ENCODE results near the gene LAGE3. TPM values are rescaled to one million over a fixed set of nuclear protein-coding genes. Genes with fewer than 3 reads are reported as not detected.
A peak's percentile ranks its signal among the peaks of the same experiment; 100 is the strongest.

Gene LAGE3
- total and polyA plus RNA-seq, 2 experiments from 2014 or later = 71.2 to 71.4 TPM

DNA sequence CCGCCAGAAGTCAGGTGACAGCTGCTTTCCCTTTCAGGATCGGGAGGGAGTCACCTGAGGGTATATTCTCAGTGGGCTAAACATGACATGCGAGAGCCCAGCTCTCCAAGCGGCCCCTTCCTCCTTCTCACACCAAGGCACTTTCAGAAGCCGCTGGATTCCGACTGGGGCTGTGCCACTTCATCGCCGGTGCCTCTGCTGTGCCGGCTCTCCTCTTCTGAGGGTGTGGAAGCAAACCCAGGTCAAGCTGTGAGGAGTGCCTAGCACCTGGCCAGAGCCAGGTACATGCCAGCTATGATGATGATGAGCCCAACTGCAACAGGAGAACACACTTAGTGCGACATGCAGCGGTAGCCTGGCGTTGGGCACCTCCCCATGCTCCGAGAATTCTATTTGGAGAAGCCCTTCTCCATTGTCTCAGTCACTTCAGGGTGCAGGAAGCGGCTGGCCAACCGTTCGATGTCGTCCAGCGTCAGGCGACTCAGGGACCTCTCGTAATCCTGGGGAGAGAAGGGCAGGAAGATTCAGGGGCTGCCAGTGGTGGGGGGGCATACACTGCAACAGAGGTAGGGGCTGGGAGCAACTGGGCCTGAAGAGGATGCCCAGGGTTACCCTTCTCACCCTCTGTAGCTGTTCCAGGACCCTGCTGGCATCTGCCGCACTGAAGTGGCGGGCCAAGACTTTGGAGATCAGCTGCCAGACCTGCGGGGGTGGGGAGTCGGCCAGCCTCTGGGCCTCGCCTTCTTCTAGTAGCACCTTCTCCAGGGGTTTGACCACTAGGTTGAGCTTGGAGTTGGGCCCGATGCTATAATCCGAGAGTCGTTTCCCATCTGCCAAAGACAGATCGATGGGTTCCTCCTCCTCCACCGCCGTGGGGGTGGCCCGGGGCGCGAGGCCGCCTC lies 6.3 kb upstream of the LAGE3 start:
- Histone ChIP-seq H3K27me3 (no peaks in the 10 kb centered on the region), H3K27ac (no peak overlapping the region), H3K9me3 (ENCODE audit: low read depth) (no peaks in the 10 kb centered on the region), H3K4me1 (ENCODE audit: low read depth) (peaks cover 2% of the 10 kb centered on the region), H3K36me3 (no peaks in the 10 kb centered on the region), H3K4me3 (peak overlapping the region; percentile 62)
- no peak for DNase-seq (ENCODE audit: low read depth in 1 of 2, low spot score in 1 of 2)
- TF ChIP-seq, protein P1, sequence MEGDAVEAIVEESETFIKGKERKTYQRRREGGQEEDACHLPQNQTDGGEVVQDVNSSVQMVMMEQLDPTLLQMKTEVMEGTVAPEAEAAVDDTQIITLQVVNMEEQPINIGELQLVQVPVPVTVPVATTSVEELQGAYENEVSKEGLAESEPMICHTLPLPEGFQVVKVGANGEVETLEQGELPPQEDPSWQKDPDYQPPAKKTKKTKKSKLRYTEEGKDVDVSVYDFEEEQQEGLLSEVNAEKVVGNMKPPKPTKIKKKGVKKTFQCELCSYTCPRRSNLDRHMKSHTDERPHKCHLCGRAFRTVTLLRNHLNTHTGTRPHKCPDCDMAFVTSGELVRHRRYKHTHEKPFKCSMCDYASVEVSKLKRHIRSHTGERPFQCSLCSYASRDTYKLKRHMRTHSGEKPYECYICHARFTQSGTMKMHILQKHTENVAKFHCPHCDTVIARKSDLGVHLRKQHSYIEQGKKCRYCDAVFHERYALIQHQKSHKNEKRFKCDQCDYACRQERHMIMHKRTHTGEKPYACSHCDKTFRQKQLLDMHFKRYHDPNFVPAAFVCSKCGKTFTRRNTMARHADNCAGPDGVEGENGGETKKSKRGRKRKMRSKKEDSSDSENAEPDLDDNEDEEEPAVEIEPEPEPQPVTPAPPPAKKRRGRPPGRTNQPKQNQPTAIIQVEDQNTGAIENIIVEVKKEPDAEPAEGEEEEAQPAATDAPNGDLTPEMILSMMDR (IDR thresholded peaks at IDR 0.05; ENCODE audit: low read depth, low read length) = no peak

DNA sequence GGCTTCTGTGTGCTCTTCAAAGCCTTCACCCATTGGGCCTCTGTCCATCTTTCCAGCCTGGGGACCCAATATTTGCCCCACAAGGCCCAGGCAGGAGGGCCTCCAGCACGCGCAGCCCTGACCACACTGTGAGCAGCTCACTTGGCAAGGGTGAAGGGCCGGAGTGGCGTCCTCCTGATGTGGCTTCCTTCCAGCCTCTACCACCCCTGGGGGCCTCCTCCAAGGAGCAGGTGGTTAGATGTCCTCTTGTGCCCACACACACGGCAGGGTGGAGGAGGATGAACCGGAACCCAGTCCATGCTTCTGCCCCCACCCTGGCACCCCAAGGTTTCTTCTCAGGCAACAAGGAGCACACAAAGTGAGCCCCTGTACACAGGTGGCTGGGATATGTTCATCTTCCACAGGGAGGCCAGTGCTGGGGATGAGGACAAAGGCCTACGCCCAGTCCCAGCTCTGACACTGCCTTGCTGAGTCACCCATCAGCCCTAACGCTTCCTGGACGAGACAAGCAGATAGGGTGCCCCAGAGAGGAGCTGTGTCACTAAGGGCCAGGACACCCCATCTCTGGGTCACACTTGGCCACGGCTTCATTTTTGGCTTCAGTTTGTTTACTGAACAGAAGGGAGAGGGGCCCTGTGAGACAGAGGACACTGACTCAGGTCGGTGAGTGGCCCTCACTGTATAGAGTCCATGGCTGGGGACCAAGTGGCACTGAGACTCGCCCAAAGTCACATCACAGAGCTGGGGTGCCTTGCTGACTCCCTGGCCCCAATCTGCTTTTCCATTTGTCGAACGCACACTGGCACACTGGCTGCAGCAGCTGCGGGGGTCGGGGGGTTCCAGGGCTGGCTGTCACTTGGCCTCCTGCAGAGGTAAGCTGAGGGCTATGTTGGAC lies 5.4 kb upstream of the LAGE3 start:
- Histone ChIP-seq H3K4me1 (ENCODE audit: low read depth) (peaks cover under 1% of the 10 kb centered on the region), H3K36me3 (no peaks in the 10 kb centered on the region), H3K9me3 (ENCODE audit: low read depth) (no peaks in the 10 kb centered on the region), H3K27ac (no peak overlapping the region), H3K27me3 (no peaks in the 10 kb centered on the region), H3K4me3 (no peak overlapping the region)
- DNase-seq (ENCODE audit: low read depth in 1 of 2, low spot score in 1 of 2) = no peak
- TF ChIP-seq, protein P1 (IDR thresholded peaks at IDR 0.05; ENCODE audit: low read depth, low read length) = no peak

DNA sequence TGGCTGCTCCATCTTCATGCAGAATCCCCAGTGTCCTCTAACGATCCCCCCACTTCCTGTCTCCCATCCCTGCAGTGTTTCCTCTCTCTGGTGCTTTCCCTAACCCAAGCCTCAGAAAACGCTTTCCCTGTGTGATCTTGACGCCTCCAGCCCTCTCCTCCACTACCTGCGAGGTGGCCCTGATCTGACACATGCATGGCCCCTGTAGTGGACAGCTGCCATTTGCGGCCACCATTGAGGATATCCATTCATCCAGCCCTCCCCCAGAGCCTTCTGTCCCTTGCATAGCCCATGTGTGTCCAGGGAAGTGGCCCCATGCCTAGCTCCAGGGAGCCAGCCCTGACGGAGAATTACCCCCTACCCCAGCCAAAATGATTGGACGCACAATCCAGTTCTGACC lies 4.2 kb upstream of the LAGE3 start:
- TF ChIP-seq, protein P1 (IDR thresholded peaks at IDR 0.05; ENCODE audit: low read depth, low read length) = no peak
- H3K27ac ChIP-seq = no peak overlapping the region
- H3K4me3 ChIP-seq = no peak overlapping the region
- no peaks in the 10 kb centered on the region for H3K4me1 ChIP-seq (ENCODE audit: low read depth)
- no peaks in the 10 kb centered on the region for H3K27me3 ChIP-seq
- DNase-seq (ENCODE audit: low read depth in 1 of 2, low spot score in 1 of 2) = no peak
- H3K36me3 ChIP-seq = no peaks in the 10 kb centered on the region
- no peaks in the 10 kb centered on the region for H3K9me3 ChIP-seq (ENCODE audit: low read depth)

DNA sequence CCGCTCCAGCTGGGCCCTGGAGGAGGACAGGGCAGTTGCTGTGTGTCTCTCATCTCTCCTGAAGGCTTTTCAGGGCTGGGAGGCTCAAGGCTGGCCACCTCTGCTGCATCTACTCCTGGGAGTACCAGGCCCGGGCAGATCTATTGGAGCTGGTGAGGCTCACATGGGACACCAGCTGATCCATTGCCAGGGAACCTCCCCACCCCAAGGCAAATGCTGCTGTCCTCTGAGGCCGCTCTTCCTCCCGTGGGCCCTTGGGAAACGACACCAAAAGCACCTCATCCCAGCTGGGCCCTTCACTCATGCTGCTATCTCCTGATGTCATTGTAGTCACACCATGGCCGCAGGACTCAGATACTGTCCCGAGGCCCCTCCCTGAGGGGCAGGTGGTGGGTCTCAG lies 3.7 kb upstream of the LAGE3 start:
- H3K27ac ChIP-seq = no peak overlapping the region
- TF ChIP-seq, protein P1 (IDR thresholded peaks at IDR 0.05; ENCODE audit: low read depth, low read length) = no peak
- H3K4me1 ChIP-seq (ENCODE audit: low read depth) = no peaks in the 10 kb centered on the region
- no peaks in the 10 kb centered on the region for H3K9me3 ChIP-seq (ENCODE audit: low read depth)
- DNase-seq (ENCODE audit: low read depth in 1 of 2, low spot score in 1 of 2) = no peak
- no peaks in the 10 kb centered on the region for H3K27me3 ChIP-seq
- H3K4me3 ChIP-seq = no peak overlapping the region
- H3K36me3 ChIP-seq = no peaks in the 10 kb centered on the region

DNA sequence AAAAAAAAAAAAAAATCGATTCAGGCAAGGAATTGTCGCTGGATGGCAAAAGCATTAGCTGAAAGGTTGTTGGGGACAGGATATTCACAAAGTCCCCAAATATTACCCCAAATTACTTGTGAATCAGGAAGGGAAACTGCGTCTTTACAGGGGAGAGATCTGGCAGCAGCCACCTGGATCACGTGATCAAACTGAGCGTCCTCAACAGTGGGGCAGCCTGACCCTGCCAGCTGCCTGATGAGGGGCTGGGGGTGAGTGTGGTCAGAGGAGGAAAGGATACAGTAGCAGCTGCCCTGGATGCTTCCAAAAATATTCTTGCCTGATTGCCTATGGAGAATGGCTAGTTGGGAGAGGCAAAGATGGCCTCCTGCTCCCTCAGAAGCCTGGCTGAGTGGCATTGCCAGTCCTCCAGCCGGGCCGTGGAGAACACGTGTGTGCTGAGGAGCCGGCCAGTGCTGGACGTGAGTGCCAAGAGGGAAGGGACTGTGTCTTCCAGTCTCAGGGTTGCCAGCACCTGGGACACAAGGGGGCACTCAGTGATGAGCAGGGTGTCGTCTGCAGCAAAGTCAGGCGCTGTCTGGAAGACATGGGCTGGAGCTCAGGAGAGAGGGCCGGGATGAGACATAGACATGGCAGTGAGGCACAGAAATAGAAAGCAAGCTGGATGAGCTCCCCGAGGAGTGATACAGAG lies 3.0 kb upstream of the LAGE3 start:
- no peak for DNase-seq (ENCODE audit: low read depth in 1 of 2, low spot score in 1 of 2)
- no peaks in the 10 kb centered on the region for H3K4me1 ChIP-seq (ENCODE audit: low read depth)
- H3K36me3 ChIP-seq = no peaks in the 10 kb centered on the region
- H3K4me3 ChIP-seq = no peak overlapping the region
- TF ChIP-seq, protein P1 (IDR thresholded peaks at IDR 0.05; ENCODE audit: low read depth, low read length) = no peak
- no peaks in the 10 kb centered on the region for H3K9me3 ChIP-seq (ENCODE audit: low read depth)
- no peak overlapping the region for H3K27ac ChIP-seq
- no peaks in the 10 kb centered on the region for H3K27me3 ChIP-seq

Measured in cardiac muscle cell (in vitro differentiated cells and primary cell).